ENCODE data around the gene WTAP. TPM values are rescaled to one million over a fixed set of nuclear protein-coding genes. Genes with fewer than 3 reads are reported as not detected.

WTAP gene
- total RNA-seq, 1 experiment from 2014 or later, result 142 TPM

GRCh38 chr6:159751448-159751847, 24.1 kb downstream of the WTAP start:
- Mint-ChIP-seq H3K27ac (ENCODE audit: low read depth, unreplicated experiment) (no peak overlapping the region), H3K4me1 (ENCODE audit: insufficient read depth, unreplicated experiment) (no peaks in the 10 kb centered on the region), H3K36me3 (ENCODE audit: insufficient read depth, unreplicated experiment) (peaks cover 100% of the 10 kb centered on the region), H3K4me3 (ENCODE audit: unreplicated experiment) (no peak overlapping the region), H3K9me3 (ENCODE audit: unreplicated experiment) (no peaks in the 10 kb centered on the region), H3K27me3 (ENCODE audit: insufficient read depth, unreplicated experiment) (no peaks in the 10 kb centered on the region)
- ChIA-PET POLR2A (interaction anchor here (0.7 to 2.5 kb wide), 10 partner anchors 9 to 60 kb away, joined by 3 to 10 read pairs (median 4); partner anchors contain the start of gene SOD2), CTCF (interaction anchor here (0.7 to 1.5 kb wide), 2 partner anchors 14 to 25 kb away, joined by 3 to 4 read pairs; no protein-coding TSS in a partner anchor)
- TF ChIP-seq CTCF (IDR thresholded peaks at IDR 0.05; ENCODE audit: unreplicated experiment), result no peak
- no peak for DNase-seq (ENCODE audit: unreplicated experiment)
- intact Hi-C loops (cut with micrococcal nuclease), result no loop called here
- no TSS peak for BruUV-seq (replicated peaks)

GRCh38 chr6:159753081-159753872, 26.0 kb downstream of the WTAP start:
- Mint-ChIP-seq H3K9me3 (ENCODE audit: unreplicated experiment) (no peaks in the 10 kb centered on the region), H3K4me3 (ENCODE audit: unreplicated experiment) (no peak overlapping the region), H3K4me1 (ENCODE audit: insufficient read depth, unreplicated experiment) (peaks cover 1% of the 10 kb centered on the region), H3K27ac (ENCODE audit: low read depth, unreplicated experiment) (no peak overlapping the region), H3K27me3 (ENCODE audit: insufficient read depth, unreplicated experiment) (no peaks in the 10 kb centered on the region), H3K36me3 (ENCODE audit: insufficient read depth, unreplicated experiment) (peaks cover 100% of the 10 kb centered on the region)
- POLR2A ChIA-PET, result interaction anchor here (0.7 to 2.5 kb wide), 4 partner anchors 7 to 36 kb away, joined by 3 to 10 read pairs (median 6); partner anchors contain the start of gene TCP1
- CTCF ChIA-PET, result no interaction called here
- intact Hi-C loops (cut with micrococcal nuclease), result no loop called here
- TF ChIP-seq CTCF (IDR thresholded peaks at IDR 0.05; ENCODE audit: unreplicated experiment), result no peak
- BruUV-seq (replicated peaks), result no TSS peak
- no peak for DNase-seq (ENCODE audit: unreplicated experiment)

- Mint-ChIP-seq H3K27me3 (ENCODE audit: insufficient read depth, unreplicated experiment) (no peaks in the 10 kb centered on the region), H3K36me3 (ENCODE audit: insufficient read depth, unreplicated experiment) (peaks cover 100% of the 10 kb centered on the region), H3K9me3 (ENCODE audit: unreplicated experiment) (no peaks in the 10 kb centered on the region), H3K4me1 (ENCODE audit: insufficient read depth, unreplicated experiment) (peaks cover 5% of the 10 kb centered on the region), H3K27ac (ENCODE audit: low read depth, unreplicated experiment) (no peak overlapping the region), H3K4me3 (ENCODE audit: unreplicated experiment) (no peak overlapping the region)
- ChIA-PET POLR2A (no interaction called here), CTCF (interaction anchor here (0.7 kb wide), 1 partner anchor 62 kb away, joined by 3 read pairs; no protein-coding TSS in a partner anchor)
- intact Hi-C loops (cut with micrococcal nuclease), result no loop called here
- BruUV-seq (replicated peaks), result no TSS peak
- no peak for TF ChIP-seq CTCF (IDR thresholded peaks at IDR 0.05; ENCODE audit: unreplicated experiment)
- DNase-seq (ENCODE audit: unreplicated experiment), result no peak
These were observed 27.1 kb downstream of the WTAP start for GRCh38 chr6:159754401-159754800.

GRCh38 chr6:159754959-159755914, 27.9 kb downstream of the WTAP start:
- intact Hi-C loops (cut with micrococcal nuclease), result no loop called here
- Mint-ChIP-seq H3K4me1 (ENCODE audit: insufficient read depth, unreplicated experiment) (peaks cover 12% of the 10 kb centered on the region), H3K27me3 (ENCODE audit: insufficient read depth, unreplicated experiment) (no peaks in the 10 kb centered on the region), H3K27ac (ENCODE audit: low read depth, unreplicated experiment) (no peak overlapping the region), H3K9me3 (ENCODE audit: unreplicated experiment) (no peaks in the 10 kb centered on the region), H3K36me3 (ENCODE audit: insufficient read depth, unreplicated experiment) (peaks cover 100% of the 10 kb centered on the region), H3K4me3 (ENCODE audit: unreplicated experiment) (no peak overlapping the region)
- TF ChIP-seq CTCF (IDR thresholded peaks at IDR 0.05; ENCODE audit: unreplicated experiment), result no peak
- ChIA-PET POLR2A (interaction anchor here (0.7 to 1.2 kb wide), 2 partner anchors 21 kb away, joined by 3 read pairs; no protein-coding TSS in a partner anchor), CTCF (interaction anchor here (0.7 kb wide), 1 partner anchor 63 kb away, joined by 3 read pairs; no protein-coding TSS in a partner anchor)
- BruUV-seq (replicated peaks), result no TSS peak
- no peak for DNase-seq (ENCODE audit: unreplicated experiment)
